HCT116 (cell line): ENCODE results near the gene TINCR. TPM values are rescaled to one million over a fixed set of nuclear protein-coding genes. Genes with fewer than 3 reads are reported as not detected.

Experiments
- ATAC-seq: fragments of 200-7000 bp; cut with Tn5 transposase; 2 replicates; pipeline ENCODE4 v1.9.1; 2020; ENCODE audit warnings: mild to moderate bottlenecking, moderate library complexity
- BruUV-seq: library from RNA; stranded (reverse); fragments of 400-500 nt; replicated peaks from 2 replicates; lab custom pipeline; 2021; lab: Mats Ljungman, UMichigan
- CTCF ChIA-PET: fragments of 300-600 bp; sonication (Branson Sonifier 250); formaldehyde crosslinking; loops from one replicate; lab custom pipeline; 2021; ENCODE audit warnings: antibody characterized with exemption; lab: Charles Lee
- POLR2A ChIA-PET: fragments of 300-600, 350-600 bp; sonication (Branson Sonifier 250); formaldehyde crosslinking; loops from one replicate; lab custom pipeline; 2021; ENCODE audit warnings: antibody characterized with exemption; lab: Charles Lee
- RAD21 ChIA-PET, 2 experiments: fragments of 300-600 bp; sonication (Branson Sonifier 250); formaldehyde crosslinking; loops; one replicate each; lab custom pipeline; 2023; ENCODE audit warnings: low total read pairs in 2 of 2; ENCODE audit not compliant: uncharacterized antibody in 2 of 2, unreplicated experiment in 2 of 2, low non-redundant PET in 1 of 2; lab: Charles Lee
- DNase-seq: peaks from one replicate; pipeline ENCODE4 v3.0.0-alpha.2; 2010; ENCODE audit warnings: low read depth, low spot score
- H2AFZ ChIP-seq: fragments of 200-600 bp; shearing (Covaris generic), sonication (generic); 2 replicates; pipeline ENCODE4 v1.6.1; 2017; ENCODE audit warnings: low read depth, mixed run types, mixed read lengths, antibody characterized with exemption, low read length; ENCODE audit not compliant: poor library complexity, severe bottlenecking
- H3K27ac ChIP-seq: 2 replicates; pipeline ENCODE4 v1.5.1; 2012; ENCODE audit warnings: low read depth, low read length
- H3K27me3 ChIP-seq: fragments of 200-600 bp; sonication (generic); 2 replicates; pipeline ENCODE4 v1.6.1; 2016; ENCODE audit warnings: mixed run types, low read length, mixed read lengths; ENCODE audit not compliant: insufficient read depth
- H3K36me3 ChIP-seq, 2 experiments: fragments of 200-500 bp in 1 of 2; fragments of 200-600 bp in 1 of 2; sonication (Bioruptor generic) in 1 of 2; sonication (generic) in 1 of 2; 2 replicates each; pipeline versions ENCODE4 v1.5.1 to v1.6.1; 2014 to 2016; ENCODE audit warnings: low read length in 2 of 2, inconsistent platforms in 1 of 2, mixed read lengths in 1 of 2, mixed run types in 1 of 2; ENCODE audit not compliant: insufficient read depth in 2 of 2, control insufficient read depth in 1 of 2
- H3K4me1 ChIP-seq, 2 experiments: fragments of 200-600 bp in 1 of 2; sonication (generic) in 1 of 2; 2 replicates each; pipeline versions ENCODE4 v1.5.1 to v1.6.1; 2012 to 2017; ENCODE audit warnings: low read length in 2 of 2, inconsistent platforms in 1 of 2, mild to moderate bottlenecking in 1 of 2, mixed read lengths in 1 of 2, mixed run types in 1 of 2, moderate library complexity in 1 of 2; ENCODE audit not compliant: insufficient read depth in 2 of 2, control insufficient read depth in 1 of 2
- H3K4me2 ChIP-seq: fragments of 200-600 bp; sonication (generic); 2 replicates; pipeline ENCODE4 v1.6.1; 2017; ENCODE audit warnings: mixed run types, low read length, mixed read lengths
- H3K4me3 ChIP-seq, 2 experiments: fragments of 200-600 bp in 1 of 2; sonication (generic) in 1 of 2; replicated peaks in 1 of 2; 2 replicates each; pipeline ENCODE4 v1.5.1; 2011 to 2016; ENCODE audit warnings: low read length in 2 of 2, control low read depth in 1 of 2, low read depth in 1 of 2, mild to moderate bottlenecking in 1 of 2, mixed read lengths in 1 of 2, mixed run types in 1 of 2
- H3K79me2 ChIP-seq: fragments of 200-600 bp; sonication (generic); 2 replicates; pipeline ENCODE4 v1.6.1; 2017; ENCODE audit warnings: mild to moderate bottlenecking, mixed run types, low read length, moderate library complexity, mixed read lengths; ENCODE audit not compliant: insufficient read depth
- H3K9ac ChIP-seq: fragments of 200-600 bp; sonication (generic); 2 replicates; pipeline ENCODE4 v1.6.1; 2016; ENCODE audit warnings: low read length, mixed read lengths
- H3K9me2 ChIP-seq: fragments of 200-600 bp; sonication (generic), shearing (Covaris generic); 2 replicates; pipeline ENCODE4 v1.6.1; 2017; ENCODE audit warnings: mixed run types, mild to moderate bottlenecking, moderate library complexity; ENCODE audit not compliant: insufficient read depth
- H3K9me3 ChIP-seq, 2 experiments: fragments of 200-500 bp in 1 of 2; fragments of 200-600 bp in 1 of 2; sonication (Bioruptor generic) in 1 of 2; sonication (generic) in 1 of 2; 2 replicates each; pipeline ENCODE4 v1.6.1; 2014 to 2017; ENCODE audit warnings: low read length in 2 of 2, mixed read lengths in 2 of 2, inconsistent platforms in 1 of 2, low read depth in 1 of 2, mild to moderate bottlenecking in 1 of 2, mixed run types in 1 of 2, moderate library complexity in 1 of 2; ENCODE audit not compliant: control insufficient read depth in 1 of 2, insufficient read depth in 1 of 2
- H4K20me1 ChIP-seq: fragments of 200-600 bp; sonication (generic), shearing (Covaris generic); 2 replicates; pipeline ENCODE4 v1.6.1; 2017; ENCODE audit warnings: mixed run types, mild to moderate bottlenecking, moderate library complexity; ENCODE audit not compliant: insufficient read depth
- CEBPB ChIP-seq: IDR thresholded peaks from 2 replicates; pipeline ENCODE4 v1.6.1; 2012; ENCODE audit warnings: low read depth
- CTCF ChIP-seq, 3 experiments: fragments of 200-600 bp in 1 of 3; sonication (generic) in 1 of 3; IDR thresholded peaks in 2 of 3; conservative IDR thresholded peaks in 1 of 3; 2 replicates each; pipeline ENCODE4 v1.5.1; 2012 to 2017; ENCODE audit warnings: low read depth in 2 of 3, low read length in 2 of 3, antibody characterized with exemption in 1 of 3, borderline replicate concordance in 1 of 3, control low read depth in 1 of 3, mild to moderate bottlenecking in 1 of 3, mixed read lengths in 1 of 3, mixed run types in 1 of 3, moderate library complexity in 1 of 3; ENCODE audit not compliant: insufficient read depth in 1 of 3
- EZH2 ChIP-seq: fragments of 200-600 bp; sonication (generic); IDR thresholded peaks from 2 replicates; pipeline ENCODE4 v1.6.1; 2017; ENCODE audit warnings: antibody characterized with exemption, mixed run types
- EZH2phosphoT487 ChIP-seq: fragments of 200-600 bp; IDR thresholded peaks from 2 replicates; pipeline ENCODE4 v1.6.1; 2018; ENCODE audit warnings: antibody characterized with exemption, borderline replicate concordance
- FOSL1 ChIP-seq: IDR thresholded peaks from 2 replicates; pipeline ENCODE4 v1.6.1; 2012; ENCODE audit warnings: low read depth
- JUND ChIP-seq: IDR thresholded peaks from 2 replicates; pipeline ENCODE4 v1.6.1; 2012
- MAX ChIP-seq: IDR thresholded peaks from 2 replicates; pipeline ENCODE4 v1.6.1; 2012
- REST ChIP-seq: IDR thresholded peaks from 2 replicates; pipeline ENCODE4 v1.6.1; 2012; ENCODE audit warnings: low read depth
- SRF ChIP-seq: IDR thresholded peaks from 2 replicates; pipeline ENCODE4 v1.6.1; 2012; ENCODE audit warnings: low read depth
- TCF7L2 ChIP-seq: IDR thresholded peaks from 2 replicates; pipeline ENCODE4 v1.7.0; 2011; ENCODE audit warnings: borderline replicate concordance, inconsistent platforms; ENCODE audit not compliant: insufficient read depth, insufficient read length; ENCODE audit errors: extremely low read depth
- YY1 ChIP-seq: IDR thresholded peaks from 2 replicates; pipeline ENCODE4 v1.6.1; 2011; ENCODE audit warnings: low read length, low read depth, moderate library complexity, mild to moderate bottlenecking; ENCODE audit not compliant: insufficient replicate concordance; ENCODE audit errors: extremely low read depth
- ZBTB33 ChIP-seq: IDR thresholded peaks from 2 replicates; pipeline ENCODE4 v1.6.1; 2011; ENCODE audit warnings: mild to moderate bottlenecking, low read length, moderate library complexity; ENCODE audit not compliant: insufficient replicate concordance; ENCODE audit errors: extremely low read depth
- ZFX ChIP-seq: fragments of 450-650 bp; IDR thresholded peaks from 2 replicates; pipeline ENCODE4 v1.6.1; 2017
- intact Hi-C: fragments of 100-400 bp; cut with micrococcal nuclease; formaldehyde crosslinking; loops from 2 replicates; pipeline ENCODE4 v1.10.0; 2022
- total RNA-seq: library from RNA; stranded (reverse); gene quantifications from one replicate; pipeline ENCODE4 v1.2.1, GENCODE V29; 2021; ENCODE audit not compliant: unreplicated experiment

Gene TINCR
- total RNA-seq, 1 experiment from 2014 or later = 6.1 TPM

GRCh38 chr19:5563935-5564612, 3.7 kb downstream of the TINCR start:
- DNase-seq = no peak
- intact Hi-C loops = no loop called here
- RAD21 ChIA-PET = no interaction called here
- Histone ChIP-seq H3K27me3 (peaks cover 10% of the 10 kb centered on the region; the same call in 1 of the 2 replicates), H3K36me3 (no peaks in the 10 kb centered on the region), H4K20me1 (no peaks in the 10 kb centered on the region), H3K4me1 (peaks cover 8 to 11% of the 10 kb centered on the region in 2 experiments), H3K27ac (no peak overlapping the region), H3K9me3 (no peaks in the 10 kb centered on the region; a peak in 1 of 4 replicates), H3K9ac (no peak overlapping the region), H3K9me2 (no peaks in the 10 kb centered on the region), H3K4me3 (no peak overlapping the region), H3K79me2 (no peaks in the 10 kb centered on the region), H2AFZ (no peak overlapping the region), H3K4me2 (no peak overlapping the region)
- ATAC-seq = no peak
- POLR2A ChIA-PET = no interaction called here
- TF ChIP-seq MAX = no peak
- no peak for TF ChIP-seq CTCF (IDR thresholded peaks at IDR 0.05 in 2 of 3, conservative IDR thresholded peaks at IDR 0.05 in 1 of 3; ENCODE audit: borderline replicate concordance in 1 of 3, insufficient read depth in 1 of 3, low read depth in 2 of 3, low read length in 2 of 3)
- no peak for TF ChIP-seq CEBPB
- TF ChIP-seq SRF = no peak
- no peak for TF ChIP-seq ZFX
- TF ChIP-seq JUND = no peak
- TF ChIP-seq FOSL1 = no peak
- no peak for TF ChIP-seq TCF7L2
- no peak for TF ChIP-seq EZH2phosphoT487
- no peak for TF ChIP-seq REST
- TF ChIP-seq EZH2 = no peak
- no peak for TF ChIP-seq YY1
- no peak for TF ChIP-seq ZBTB33
- BruUV-seq = no TSS peak
- CTCF ChIA-PET = no interaction called here
